ENCODE data around the gene IL17RA.

The IL17RA gene

GRCh38 chr22:17090550-17090949, 5.8 kb downstream of the IL17RA start:
- in situ Hi-C loops (cut with HindIII; ENCODE audit: low sequenced_read_pairs) = no loop called here
- no peak for DNase-seq (ENCODE audit: low read depth, low spot score)
- TF ChIP-seq CTCF (IDR thresholded peaks at IDR 0.05; ENCODE audit: low read depth, low read length) = no peak
- no peak overlapping the region for H3K4me3 ChIP-seq (ENCODE audit: low read depth, low read length)

DNA sequence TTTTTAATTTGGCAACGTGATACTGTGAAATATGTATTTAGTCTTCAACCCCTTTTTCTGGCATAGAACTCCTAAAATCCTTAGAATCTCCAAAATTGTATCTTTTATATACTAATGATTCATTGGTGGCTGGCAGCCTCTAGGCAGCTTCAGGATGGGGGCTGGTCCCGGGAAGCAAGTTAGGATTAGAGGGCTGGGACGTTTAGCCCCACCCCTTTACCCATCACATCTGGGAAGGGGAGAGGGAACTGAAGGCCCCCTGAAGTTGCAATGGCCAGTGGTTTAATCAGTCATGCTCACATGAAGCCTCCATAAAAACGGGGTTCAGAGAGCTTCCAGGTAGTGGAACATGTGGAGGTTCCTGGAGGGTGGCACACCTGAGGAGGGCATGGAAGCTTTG, 7.1 kb downstream of the IL17RA start:
- DNase-seq (ENCODE audit: low read depth, low spot score) = no peak
- no peak for TF ChIP-seq CTCF (IDR thresholded peaks at IDR 0.05; ENCODE audit: low read depth, low read length)
- in situ Hi-C loops (cut with HindIII; ENCODE audit: low sequenced_read_pairs) = no loop called here
- no peak overlapping the region for H3K4me3 ChIP-seq (ENCODE audit: low read depth, low read length)

- in situ Hi-C loops (cut with HindIII; ENCODE audit: low sequenced_read_pairs) = no loop called here
- H3K4me3 ChIP-seq (ENCODE audit: low read depth, low read length) = no peak overlapping the region
- TF ChIP-seq CTCF (IDR thresholded peaks at IDR 0.05; ENCODE audit: low read depth, low read length) = no peak
- no peak for DNase-seq (ENCODE audit: low read depth, low spot score)
These were observed 8.3 kb downstream of the IL17RA start for GRCh38 chr22:17093081-17093480.

DNA sequence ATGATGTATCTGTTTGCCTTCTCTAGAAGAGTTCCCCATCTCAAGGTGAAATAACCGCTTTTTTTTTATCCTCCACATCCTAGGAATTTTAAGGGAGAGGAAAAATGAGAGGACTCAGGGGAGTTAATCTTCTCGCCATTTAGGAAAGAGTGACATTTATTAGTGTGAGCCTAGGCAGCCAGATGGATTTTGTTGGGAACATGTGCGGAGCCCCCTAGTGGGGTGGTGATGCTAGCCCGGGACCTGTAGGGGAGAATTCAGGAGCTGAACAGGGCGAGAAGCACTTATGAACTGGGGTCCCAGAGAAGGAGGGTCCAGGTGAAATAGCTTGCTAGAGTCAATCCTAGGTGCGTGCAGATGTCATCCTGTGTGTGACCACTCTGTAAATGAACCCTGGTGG, 10.7 kb downstream of the IL17RA start:
- in situ Hi-C loops (cut with HindIII; ENCODE audit: low sequenced_read_pairs) = no loop called here
- no peak for DNase-seq (ENCODE audit: low read depth, low spot score)
- TF ChIP-seq CTCF (IDR thresholded peaks at IDR 0.05; ENCODE audit: low read depth, low read length) = peak; percentile 63
- no peak overlapping the region for H3K4me3 ChIP-seq (ENCODE audit: low read depth, low read length)

DNA sequence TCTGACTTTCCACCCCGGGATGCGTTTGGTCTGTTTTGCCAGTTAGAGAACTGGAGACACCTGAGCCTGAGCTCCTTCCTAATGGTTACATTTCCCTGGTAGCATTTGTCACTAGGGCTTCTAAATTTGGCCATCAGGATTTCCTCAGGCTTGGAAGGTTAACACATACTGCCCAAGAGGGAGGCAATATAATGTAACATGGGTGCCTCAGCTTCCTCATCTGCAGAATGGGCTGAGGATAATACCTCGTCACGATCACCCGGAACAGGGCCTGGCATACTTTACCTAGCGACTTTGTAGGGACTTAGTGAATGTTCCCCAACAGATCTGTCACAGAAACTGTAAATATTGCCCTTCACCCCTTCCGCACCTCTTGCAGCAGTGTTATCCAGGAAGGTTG, 11.3 kb downstream of the IL17RA start:
- in situ Hi-C loops (cut with HindIII; ENCODE audit: low sequenced_read_pairs) = no loop called here
- no peak for TF ChIP-seq CTCF (IDR thresholded peaks at IDR 0.05; ENCODE audit: low read depth, low read length)
- DNase-seq (ENCODE audit: low read depth, low spot score) = no peak
- H3K4me3 ChIP-seq (ENCODE audit: low read depth, low read length) = no peak overlapping the region

GRCh38 chr22:17097062-17097461, 12.3 kb downstream of the IL17RA start:
- in situ Hi-C loops (cut with HindIII; ENCODE audit: low sequenced_read_pairs) = no loop called here
- no peak overlapping the region for H3K4me3 ChIP-seq (ENCODE audit: low read depth, low read length)
- no peak for TF ChIP-seq CTCF (IDR thresholded peaks at IDR 0.05; ENCODE audit: low read depth, low read length)
- no peak for DNase-seq (ENCODE audit: low read depth, low spot score)

DNA sequence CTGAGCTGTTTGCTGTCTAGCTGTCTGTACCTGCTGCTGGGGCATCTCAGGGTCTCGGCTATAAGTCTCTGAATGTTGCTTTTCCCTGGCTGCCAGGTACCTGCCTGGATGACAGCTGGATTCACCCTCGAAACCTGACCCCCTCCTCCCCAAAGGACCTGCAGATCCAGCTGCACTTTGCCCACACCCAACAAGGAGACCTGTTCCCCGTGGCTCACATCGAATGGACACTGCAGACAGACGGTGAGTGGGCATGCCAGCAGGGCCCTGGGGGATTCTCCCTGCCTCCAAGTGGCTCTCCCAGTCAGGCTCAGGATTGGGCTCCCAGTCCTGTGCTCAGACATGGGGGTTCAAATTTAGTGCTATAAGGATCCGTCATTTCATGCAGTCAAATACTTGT, 12.9 kb downstream of the IL17RA start:
- DNase-seq (ENCODE audit: low read depth, low spot score) = no peak
- H3K4me3 ChIP-seq (ENCODE audit: low read depth, low read length) = no peak overlapping the region
- TF ChIP-seq CTCF (IDR thresholded peaks at IDR 0.05; ENCODE audit: low read depth, low read length) = no peak
- in situ Hi-C loops (cut with HindIII; ENCODE audit: low sequenced_read_pairs) = no loop called here

Measured in astrocyte of the spinal cord (primary cell).